IMR-90 (cell line): ENCODE data around the gene C1QTNF5. TPM values are rescaled to one million over a fixed set of nuclear protein-coding genes. Genes with fewer than 3 reads are reported as not detected.

Experiments used
- ATAC-seq: fragments of 200-7000 bp; cut with Tn5 transposase; 2 replicates; pipeline ENCODE4 v1.9.1; 2020; ENCODE audit warnings: low read depth, mild to moderate bottlenecking, moderate library complexity
- BruUV-seq: library from RNA; stranded (reverse); fragments of 400-500 nt; replicated peaks from 2 replicates; lab custom pipeline; 2021; lab: Mats Ljungman, UMichigan
- CTCF ChIA-PET: fragments of 300-600 bp; formaldehyde crosslinking; extraction: SDS; loops from one replicate; lab custom pipeline; 2021; ENCODE audit warnings: antibody characterized with exemption; lab: Yijun Ruan, JAX
- POLR2A ChIA-PET: fragments of 300-600 bp; sonication (Branson Sonifier 250); formaldehyde crosslinking; loops from one replicate; lab custom pipeline; 2022; ENCODE audit warnings: antibody characterized with exemption; ENCODE audit not compliant: unreplicated experiment; lab: Charles Lee
- DNase-seq: peaks from one replicate; pipeline ENCODE4 v3.0.0; 2013
- H2AFZ ChIP-seq: replicated peaks from 2 replicates; pipeline ENCODE3; 2013; ENCODE audit warnings: low read length, mild to moderate bottlenecking; ENCODE audit not compliant: poor library complexity
- H2AK5ac ChIP-seq: 2 replicates; pipeline ENCODE4 v1.6.1; 2013; ENCODE audit warnings: low read depth, low read length, inconsistent platforms
- H2AK9ac ChIP-seq: replicated peaks from 2 replicates; pipeline ENCODE3; 2013; ENCODE audit warnings: mild to moderate bottlenecking, low read depth, low read length, moderate library complexity; ENCODE audit not compliant: poor library complexity
- H2BK120ac ChIP-seq: 2 replicates; pipeline ENCODE4 v1.6.1; 2013; ENCODE audit warnings: low read depth, low read length, inconsistent platforms
- H2BK15ac ChIP-seq: 3 replicates; pipeline ENCODE4 v1.6.1; 2013; ENCODE audit warnings: low read depth, low read length, inconsistent platforms
- H2BK20ac ChIP-seq: 2 replicates; pipeline ENCODE4 v1.6.1; 2013; ENCODE audit warnings: low read depth, mild to moderate bottlenecking, inconsistent platforms, low read length, moderate library complexity
- H2BK5ac ChIP-seq: 2 replicates; pipeline ENCODE4 v1.6.1; 2013; ENCODE audit warnings: mild to moderate bottlenecking, low read depth, low read length, inconsistent platforms; ENCODE audit not compliant: poor library complexity, severe bottlenecking
- H3K14ac ChIP-seq: replicated peaks from 2 replicates; pipeline ENCODE4 v1.6.1; 2013; ENCODE audit warnings: low read depth, low read length, inconsistent platforms
- H3K18ac ChIP-seq: 2 replicates; pipeline ENCODE4 v1.6.1; 2013; ENCODE audit warnings: low read depth, low read length, control low read depth
- H3K23ac ChIP-seq: 2 replicates; pipeline ENCODE4 v1.6.1; 2013; ENCODE audit warnings: low read depth, low read length, inconsistent platforms
- H3K27ac ChIP-seq: 2 replicates; pipeline ENCODE4 v1.5.1; 2013; ENCODE audit warnings: mild to moderate bottlenecking, control low read depth, low read length; ENCODE audit not compliant: insufficient read depth
- H3K27me3 ChIP-seq: 2 replicates; pipeline ENCODE4 v1.6.1; 2013; ENCODE audit warnings: low read length; ENCODE audit not compliant: control insufficient read depth, insufficient read depth
- H3K36me3 ChIP-seq: 2 replicates; pipeline ENCODE4 v1.6.1; 2013; ENCODE audit warnings: low read length, mixed read lengths; ENCODE audit not compliant: control insufficient read depth, insufficient read depth
- H3K4ac ChIP-seq: 2 replicates; pipeline ENCODE4 v1.6.1; 2013; ENCODE audit warnings: low read depth, low read length, inconsistent platforms
- H3K4me1 ChIP-seq: 2 replicates; pipeline ENCODE4 v1.6.1; 2013; ENCODE audit warnings: low read length, mixed read lengths; ENCODE audit not compliant: control insufficient read depth, insufficient read depth
- H3K4me2 ChIP-seq: 2 replicates; pipeline ENCODE4 v1.6.1; 2013; ENCODE audit warnings: low read depth, mild to moderate bottlenecking, control low read depth, low read length, moderate library complexity
- H3K4me3 ChIP-seq: 2 replicates; pipeline ENCODE4 v1.5.1; 2013; ENCODE audit warnings: low read depth, mild to moderate bottlenecking, control low read depth, low read length, moderate library complexity; ENCODE audit not compliant: insufficient read depth
- H3K56ac ChIP-seq: 2 replicates; pipeline ENCODE4 v1.6.1; 2013; ENCODE audit warnings: low read length, inconsistent platforms; ENCODE audit not compliant: insufficient read depth; ENCODE audit errors: extremely low read depth
- H3K79me1 ChIP-seq, 2 experiments: 2 replicates each; pipeline ENCODE4 v1.6.1; 2013; ENCODE audit warnings: low read length in 2 of 2, inconsistent platforms in 1 of 2, low read depth in 1 of 2
- H3K9ac ChIP-seq: 2 replicates; pipeline ENCODE4 v1.6.1; 2013; ENCODE audit warnings: low read depth, low read length, control low read depth
- H3K9me1 ChIP-seq: 2 replicates; pipeline ENCODE4 v1.6.1; 2013; ENCODE audit warnings: low read length, inconsistent platforms; ENCODE audit not compliant: insufficient read depth
- H3K9me3 ChIP-seq: 2 replicates; pipeline ENCODE4 v1.6.1; 2013; ENCODE audit warnings: low read length; ENCODE audit not compliant: control insufficient read depth, insufficient read depth
- H4K20me1 ChIP-seq: 2 replicates; pipeline ENCODE4 v1.6.1; 2013; ENCODE audit warnings: low read length, inconsistent platforms; ENCODE audit not compliant: insufficient read depth
- H4K5ac ChIP-seq: 2 replicates; pipeline ENCODE4 v1.6.1; 2013; ENCODE audit warnings: mild to moderate bottlenecking, low read depth, low read length, control low read depth
- H4K8ac ChIP-seq, 2 experiments: 2 replicates each; pipeline ENCODE4 v1.6.1; 2013; ENCODE audit warnings: low read depth in 2 of 2, low read length in 2 of 2, control low read depth in 1 of 2, inconsistent platforms in 1 of 2
- H4K91ac ChIP-seq: 2 replicates; pipeline ENCODE4 v1.6.1; 2013; ENCODE audit warnings: low read depth, low read length, inconsistent platforms; ENCODE audit not compliant: insufficient read depth
- BHLHE40 ChIP-seq: fragments of 150-350 bp; IDR thresholded peaks from 2 replicates; pipeline ENCODE4 v1.6.1; 2016; ENCODE audit warnings: mild to moderate bottlenecking, low read depth, low read length
- CEBPB ChIP-seq: IDR thresholded peaks from 2 replicates; pipeline ENCODE4 v1.6.1; 2012; ENCODE audit warnings: low read depth, low read length, improper control_type of control experiment
- CHD1 ChIP-seq: IDR thresholded peaks from 2 replicates; pipeline ENCODE4 v1.6.1; 2012; ENCODE audit warnings: low read depth, low read length, improper control_type of control experiment
- FOS ChIP-seq: fragments of 150-350 bp; IDR thresholded peaks from 2 replicates; pipeline ENCODE4 v1.6.1; 2016; ENCODE audit warnings: low read depth, low read length
- MAFK ChIP-seq: IDR thresholded peaks from 2 replicates; pipeline ENCODE4 v1.6.1; 2012; ENCODE audit warnings: low read depth, low read length, improper control_type of control experiment
- MAZ ChIP-seq: IDR thresholded peaks from 2 replicates; pipeline ENCODE4 v1.6.1; 2012; ENCODE audit warnings: low read depth, mild to moderate bottlenecking, low read length, improper control_type of control experiment, moderate library complexity, borderline replicate concordance
- POLR2A ChIP-seq: IDR thresholded peaks from 2 replicates; pipeline ENCODE4 v1.6.1; 2012; ENCODE audit warnings: mild to moderate bottlenecking, low read depth, low read length
- RAD21 ChIP-seq: IDR thresholded peaks from 2 replicates; pipeline ENCODE4 v1.6.1; 2012; ENCODE audit warnings: low read length, improper control_type of control experiment
- RCOR1 ChIP-seq: IDR thresholded peaks from 2 replicates; pipeline ENCODE4 v1.6.1; 2012; ENCODE audit warnings: mild to moderate bottlenecking, low read length, improper control_type of control experiment; ENCODE audit not compliant: insufficient replicate concordance
- SMC3 ChIP-seq: fragments of 150-350 bp; IDR thresholded peaks from 2 replicates; pipeline ENCODE4 v1.6.1; 2016; ENCODE audit warnings: low read depth, mild to moderate bottlenecking, antibody characterized with exemption, low read length, moderate library complexity
- WGBS, 2 experiments: methylation state at CpG; one replicate each; pipeline versions ENCODE4 v1.1.5 to v1.1.7; 2013; ENCODE audit warnings: missing lambda C conversion rate in 2 of 2; ENCODE audit not compliant: insufficient read length in 1 of 2; ENCODE audit errors: extremely low coverage in 2 of 2; 5-methylcytosine and 5-hydroxymethylcytosine counted together
- dilution Hi-C: fragments of 300-500 bp; cut with HindIII; formaldehyde crosslinking; loops from one replicate; pipeline ENCODE4 v1.14.3; 2018; ENCODE audit warnings: low sequenced_read_pairs; ENCODE audit not compliant: unreplicated experiment
- in situ Hi-C: fragments of 300-500 bp; cut with MboI; formaldehyde crosslinking; loops from 3 replicates; pipeline ENCODE4 v1.14.3; 2019; ENCODE audit warnings: low sequenced_read_pairs, inconsistent platforms, mixed read lengths
- intact Hi-C: fragments of 100-400 bp; cut with micrococcal nuclease; formaldehyde crosslinking; loops from 2 replicates; pipeline ENCODE4 v1.10.0; 2022
- polyA plus RNA-seq, 3 experiments: library from polyadenylated mRNA; depleted of rRNA; stranded (reverse); fragments of >200 nt; gene quantifications; 2 replicates each; pipeline ENCODE4 v1.2.3, GENCODE V29; 2012; ENCODE audit warnings: low replicate concordance in 1 of 3
- total RNA-seq: library from RNA; depleted of rRNA; stranded (reverse); fragments of >200 nt; gene quantifications from 2 replicates; pipeline ENCODE4 v1.2.3, GENCODE V29; 2012
- TF ChIP-seq, protein P1 (sequence below): fragments of 150-350 bp; IDR thresholded peaks from 2 replicates; pipeline ENCODE4 v1.6.1; 2016; ENCODE audit warnings: low read depth, mild to moderate bottlenecking, low read length, moderate library complexity, borderline replicate concordance

Gene C1QTNF5
- total and polyA plus RNA-seq, 2 of the 4 experiments (the other 2 are of a cell fraction) = 2.0 to 5.4 TPM

DNA sequence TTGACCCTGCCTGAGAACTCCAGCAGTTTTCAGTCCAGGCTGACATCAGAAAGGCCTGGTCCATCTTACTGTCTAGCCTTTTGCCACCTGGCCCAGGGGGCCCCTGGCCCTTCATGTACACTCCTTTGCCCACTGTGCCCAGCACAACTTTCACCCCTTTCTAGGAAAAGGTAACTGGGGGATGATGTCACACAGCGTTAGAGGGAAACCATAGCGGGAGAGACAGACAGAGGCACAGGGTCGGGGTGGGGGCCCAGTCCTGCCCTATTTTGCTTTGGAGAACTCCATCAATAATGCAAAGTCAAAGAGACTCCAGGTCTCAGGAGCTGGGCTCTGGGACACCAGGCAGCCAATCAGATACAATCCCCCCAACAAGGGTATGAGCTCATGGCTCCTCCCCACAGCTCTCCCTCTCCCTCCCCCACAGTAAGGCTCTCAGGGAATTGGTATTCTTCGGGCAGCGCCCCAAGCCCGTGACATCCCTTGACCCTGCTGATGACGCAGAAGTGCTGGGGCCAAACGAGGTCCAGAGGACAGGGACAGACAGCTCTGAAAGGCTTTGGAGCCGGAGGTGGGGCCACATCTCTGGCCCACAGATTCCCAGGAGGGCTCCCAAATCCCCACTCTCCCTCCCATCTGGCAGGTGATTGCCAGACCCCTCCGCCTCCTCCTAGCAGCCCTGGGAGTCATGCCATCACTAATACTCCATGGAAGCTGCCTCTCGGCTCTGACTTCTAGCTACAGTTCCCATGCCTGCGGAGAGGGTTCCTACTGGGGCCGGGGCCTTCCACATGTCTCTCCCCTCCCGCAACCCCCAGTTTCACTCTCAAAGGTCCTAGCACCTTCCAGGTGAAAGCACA, 34.9 kb upstream of the C1QTNF5 start:
- H4K20me1 ChIP-seq = no peaks in the 10 kb centered on the region
- H2AK5ac ChIP-seq = peak overlapping the region; percentile 57; the same call in 1 of the 2 replicates
- BruUV-seq = no TSS peak
- H3K9me3 ChIP-seq = no peaks in the 10 kb centered on the region
- no peak overlapping the region for H3K27ac ChIP-seq
- peak overlapping the region; percentile 29; the same call in 1 of the 2 replicates for H2BK20ac ChIP-seq
- H2BK5ac ChIP-seq = no peak overlapping the region
- no peaks in the 10 kb centered on the region for H3K36me3 ChIP-seq
- no peak overlapping the region for H3K23ac ChIP-seq
- CTCF ChIA-PET = interaction anchor here (1.0 to 4.0 kb wide), 7 partner anchors 8 to 100 kb away, joined by 3 to 32 read pairs (median 6); no protein-coding TSS in a partner anchor
- no peaks in the 10 kb centered on the region for H3K27me3 ChIP-seq
- H3K4me1 ChIP-seq = peaks cover 25% of the 10 kb centered on the region
- no peak overlapping the region; the same call in 1 of the 2 replicates for H3K4me2 ChIP-seq
- H3K18ac ChIP-seq = no peak overlapping the region; the same call in 1 of the 2 replicates
- dilution Hi-C loops (no loop called here), in situ Hi-C loops (no loop called here), intact Hi-C loops (no loop called here)
- 45% methylated on average over 7 of the region's 14 CpGs; no CpG with 5 or more reads in 1 of the 2 experiments for WGBS, 2 experiments
- peak overlapping the region; percentile 39 for H2AK9ac ChIP-seq
- H3K4me3 ChIP-seq = no peak overlapping the region
- no peaks in the 10 kb centered on the region for H3K9me1 ChIP-seq
- no peak for TF ChIP-seq CEBPB
- no peak for TF ChIP-seq RAD21
- TF ChIP-seq BHLHE40 = peak; percentile 68; the same call in 1 of the 2 replicates
- peak; percentile 66 for TF ChIP-seq MAZ
- no peak for TF ChIP-seq CHD1
- TF ChIP-seq, protein P1, sequence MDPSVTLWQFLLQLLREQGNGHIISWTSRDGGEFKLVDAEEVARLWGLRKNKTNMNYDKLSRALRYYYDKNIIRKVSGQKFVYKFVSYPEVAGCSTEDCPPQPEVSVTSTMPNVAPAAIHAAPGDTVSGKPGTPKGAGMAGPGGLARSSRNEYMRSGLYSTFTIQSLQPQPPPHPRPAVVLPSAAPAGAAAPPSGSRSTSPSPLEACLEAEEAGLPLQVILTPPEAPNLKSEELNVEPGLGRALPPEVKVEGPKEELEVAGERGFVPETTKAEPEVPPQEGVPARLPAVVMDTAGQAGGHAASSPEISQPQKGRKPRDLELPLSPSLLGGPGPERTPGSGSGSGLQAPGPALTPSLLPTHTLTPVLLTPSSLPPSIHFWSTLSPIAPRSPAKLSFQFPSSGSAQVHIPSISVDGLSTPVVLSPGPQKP = no peak
- TF ChIP-seq RCOR1 = peak; percentile 44
- 0 out of 2 replicates have a peak, but pooled peaks have one; percentile 4 for TF ChIP-seq FOS
- TF ChIP-seq MAFK = no peak
- TF ChIP-seq POLR2A = no peak
- TF ChIP-seq SMC3 = no peak
- peak overlapping the region; percentile 78 for H2AFZ ChIP-seq
- H4K8ac ChIP-seq = peak overlapping the region in 1 of 2 experiments; percentile 15; a peak in 2 of 4 replicates
- no peak overlapping the region for H3K56ac ChIP-seq
- POLR2A ChIA-PET = interaction anchor here (1.1 kb wide), 1 partner anchor 19 kb away, joined by 3 read pairs; no protein-coding TSS in a partner anchor
- peak overlapping the region; percentile 50; the same call in 1 of the 2 replicates for H3K4ac ChIP-seq
- no peak overlapping the region; the same call in 2 of the 3 replicates for H2BK15ac ChIP-seq
- peak overlapping the region; percentile 26; the same call in 1 of the 2 replicates for H2BK120ac ChIP-seq
- no peaks in the 10 kb centered on the region for H3K79me1 ChIP-seq
- no peak overlapping the region for H3K14ac ChIP-seq
- peak overlapping the region; percentile 13; the same call in 1 of the 2 replicates for H4K91ac ChIP-seq
- H4K5ac ChIP-seq = peak overlapping the region; percentile 13; the same call in 1 of the 2 replicates
- H3K9ac ChIP-seq = no peak overlapping the region
- DNase-seq (peak; percentile 86), ATAC-seq (peak; percentile 76)
